Measurements from ENCODE around the gene RNF19B.

RNF19B gene

GRCh38 chr1:32972814-32973428 lies 8.3 kb upstream of the RNF19B start:
- Histone ChIP-seq H3K36me3 (ENCODE audit: insufficient read depth, low read length) (no peaks in the 10 kb centered on the region), H3K27me3 (ENCODE audit: insufficient read depth, low read length) (peaks cover 34% of the 10 kb centered on the region)

GRCh38 chr1:32971576-32971975 lies 7.0 kb upstream of the RNF19B start:
- Histone ChIP-seq H2AFZ (ENCODE audit: low read depth, low read length) (no peak overlapping the region), H3K27me3 (ENCODE audit: insufficient read depth, low read length) (peaks cover 34% of the 10 kb centered on the region), H3K36me3 (ENCODE audit: insufficient read depth, low read length) (no peaks in the 10 kb centered on the region), H3K4me3 (ENCODE audit: low read length) (no peak overlapping the region), H3K9me3 (ENCODE audit: low read length) (peaks cover 2% of the 10 kb centered on the region), H3K4me1 (ENCODE audit: insufficient read depth, low read length) (peaks cover 4% of the 10 kb centered on the region)

More at GRCh38 chr1:32972814-32973428, 8.3 kb upstream of the RNF19B start:
- Histone ChIP-seq H3K9me3 (ENCODE audit: low read length) (peaks cover 2% of the 10 kb centered on the region), H2AFZ (ENCODE audit: low read depth, low read length) (peak overlapping the region; percentile 77), H3K4me1 (ENCODE audit: insufficient read depth, low read length) (peaks cover 4% of the 10 kb centered on the region), H3K4me3 (ENCODE audit: low read length) (peak overlapping the region; percentile 44)

- Histone ChIP-seq H3K36me3 (ENCODE audit: insufficient read depth, low read length) (no peaks in the 10 kb centered on the region), H3K9me3 (ENCODE audit: low read length) (peaks cover 2% of the 10 kb centered on the region), H3K4me3 (ENCODE audit: low read length) (no peak overlapping the region), H2AFZ (ENCODE audit: low read depth, low read length) (no peak overlapping the region), H3K27me3 (ENCODE audit: insufficient read depth, low read length) (peaks cover 34% of the 10 kb centered on the region), H3K4me1 (ENCODE audit: insufficient read depth, low read length) (peaks cover 4% of the 10 kb centered on the region)
Observed at GRCh38 chr1:32971156-32971555, 6.5 kb upstream of the RNF19B start.

- H2AFZ ChIP-seq (ENCODE audit: low read depth, low read length), result no peak overlapping the region
- no peak overlapping the region for H3K4me3 ChIP-seq (ENCODE audit: low read length)
- H3K9me3 ChIP-seq (ENCODE audit: low read length), result no peaks in the 10 kb centered on the region
- peaks cover 4% of the 10 kb centered on the region for H3K4me1 ChIP-seq (ENCODE audit: insufficient read depth, low read length)
- no peaks in the 10 kb centered on the region for H3K36me3 ChIP-seq (ENCODE audit: insufficient read depth, low read length)
- H3K27me3 ChIP-seq (ENCODE audit: insufficient read depth, low read length), result peaks cover 34% of the 10 kb centered on the region
Observed at GRCh38 chr1:32969566-32969965, 5.0 kb upstream of the RNF19B start.

GRCh38 chr1:32967888-32968568 lies 3.4 kb upstream of the RNF19B start:
- Histone ChIP-seq H3K27me3 (ENCODE audit: insufficient read depth, low read length) (peaks cover 34% of the 10 kb centered on the region), H3K9me3 (ENCODE audit: low read length) (no peaks in the 10 kb centered on the region), H3K36me3 (ENCODE audit: insufficient read depth, low read length) (no peaks in the 10 kb centered on the region), H3K4me1 (ENCODE audit: insufficient read depth, low read length) (peaks cover 5% of the 10 kb centered on the region), H2AFZ (ENCODE audit: low read depth, low read length) (no peak overlapping the region), H3K4me3 (ENCODE audit: low read length) (no peak overlapping the region)

- Histone ChIP-seq H2AFZ (ENCODE audit: low read depth, low read length) (no peak overlapping the region), H3K4me1 (ENCODE audit: insufficient read depth, low read length) (peaks cover 14% of the 10 kb centered on the region), H3K9me3 (ENCODE audit: low read length) (no peaks in the 10 kb centered on the region), H3K4me3 (ENCODE audit: low read length) (no peak overlapping the region), H3K36me3 (ENCODE audit: insufficient read depth, low read length) (no peaks in the 10 kb centered on the region), H3K27me3 (ENCODE audit: insufficient read depth, low read length) (peaks cover 29% of the 10 kb centered on the region)
Observed at GRCh38 chr1:32966900-32967299, 2.3 kb upstream of the RNF19B start.

GRCh38 chr1:32965251-32965747 lies 690 bp upstream of the RNF19B start:
- Histone ChIP-seq H2AFZ (ENCODE audit: low read depth, low read length) (peak overlapping the region; percentile 46), H3K4me1 (ENCODE audit: insufficient read depth, low read length) (peaks cover 17% of the 10 kb centered on the region), H3K36me3 (ENCODE audit: insufficient read depth, low read length) (no peaks in the 10 kb centered on the region), H3K9me3 (ENCODE audit: low read length) (no peaks in the 10 kb centered on the region), H3K27me3 (ENCODE audit: insufficient read depth, low read length) (peaks cover 15% of the 10 kb centered on the region), H3K4me3 (ENCODE audit: low read length) (peak overlapping the region; percentile 86)

- peak overlapping the region; percentile 86 for H3K4me3 ChIP-seq (ENCODE audit: low read length)
- H3K9me3 ChIP-seq (ENCODE audit: low read length), result no peaks in the 10 kb centered on the region
- no peak overlapping the region for H2AFZ ChIP-seq (ENCODE audit: low read depth, low read length)
- H3K27me3 ChIP-seq (ENCODE audit: insufficient read depth, low read length), result peaks cover 8% of the 10 kb centered on the region
- H3K4me1 ChIP-seq (ENCODE audit: insufficient read depth, low read length), result peaks cover 17% of the 10 kb centered on the region
- H3K36me3 ChIP-seq (ENCODE audit: insufficient read depth, low read length), result peaks cover under 1% of the 10 kb centered on the region
Observed at GRCh38 chr1:32963746-32964460, 706 bp downstream of the RNF19B start.

GRCh38 chr1:32962248-32962896 lies 2.2 kb downstream of the RNF19B start:
- peak overlapping the region; percentile 86 for H3K4me3 ChIP-seq (ENCODE audit: low read length)

GRCh38 chr1:32960819-32961355 lies 3.7 kb downstream of the RNF19B start:
- Histone ChIP-seq H3K9me3 (ENCODE audit: low read length) (no peaks in the 10 kb centered on the region), H3K4me1 (ENCODE audit: insufficient read depth, low read length) (peaks cover 17% of the 10 kb centered on the region), H2AFZ (ENCODE audit: low read depth, low read length) (no peak overlapping the region), H3K36me3 (ENCODE audit: insufficient read depth, low read length) (peaks cover 3% of the 10 kb centered on the region), H3K4me3 (ENCODE audit: low read length) (no peak overlapping the region), H3K27me3 (ENCODE audit: insufficient read depth, low read length) (no peaks in the 10 kb centered on the region)

More at GRCh38 chr1:32962248-32962896, 2.2 kb downstream of the RNF19B start:
- no peaks in the 10 kb centered on the region for H3K27me3 ChIP-seq (ENCODE audit: insufficient read depth, low read length)
- peaks cover 3% of the 10 kb centered on the region for H3K36me3 ChIP-seq (ENCODE audit: insufficient read depth, low read length)
- H3K9me3 ChIP-seq (ENCODE audit: low read length), result no peaks in the 10 kb centered on the region
- peaks cover 17% of the 10 kb centered on the region for H3K4me1 ChIP-seq (ENCODE audit: insufficient read depth, low read length)
- H2AFZ ChIP-seq (ENCODE audit: low read depth, low read length), result no peak overlapping the region

GRCh38 chr1:32960342-32960741 lies 4.3 kb downstream of the RNF19B start:
- H3K36me3 ChIP-seq (ENCODE audit: insufficient read depth, low read length), result peaks cover 3% of the 10 kb centered on the region
- peaks cover 17% of the 10 kb centered on the region for H3K4me1 ChIP-seq (ENCODE audit: insufficient read depth, low read length)

GRCh38 chr1:32958827-32959226 lies 5.8 kb downstream of the RNF19B start:
- no peaks in the 10 kb centered on the region for H3K27me3 ChIP-seq (ENCODE audit: insufficient read depth, low read length)
- peaks cover 3% of the 10 kb centered on the region for H3K36me3 ChIP-seq (ENCODE audit: insufficient read depth, low read length)
- H3K4me1 ChIP-seq (ENCODE audit: insufficient read depth, low read length), result peaks cover 17% of the 10 kb centered on the region
- H3K4me3 ChIP-seq (ENCODE audit: low read length), result no peak overlapping the region
- H3K9me3 ChIP-seq (ENCODE audit: low read length), result no peaks in the 10 kb centered on the region
- no peak overlapping the region for H2AFZ ChIP-seq (ENCODE audit: low read depth, low read length)

More at GRCh38 chr1:32960342-32960741, 4.3 kb downstream of the RNF19B start:
- Histone ChIP-seq H3K27me3 (ENCODE audit: insufficient read depth, low read length) (no peaks in the 10 kb centered on the region), H3K4me3 (ENCODE audit: low read length) (no peak overlapping the region), H3K9me3 (ENCODE audit: low read length) (no peaks in the 10 kb centered on the region), H2AFZ (ENCODE audit: low read depth, low read length) (no peak overlapping the region)
